ENCODE measurements around the gene DERL3.

DNA sequence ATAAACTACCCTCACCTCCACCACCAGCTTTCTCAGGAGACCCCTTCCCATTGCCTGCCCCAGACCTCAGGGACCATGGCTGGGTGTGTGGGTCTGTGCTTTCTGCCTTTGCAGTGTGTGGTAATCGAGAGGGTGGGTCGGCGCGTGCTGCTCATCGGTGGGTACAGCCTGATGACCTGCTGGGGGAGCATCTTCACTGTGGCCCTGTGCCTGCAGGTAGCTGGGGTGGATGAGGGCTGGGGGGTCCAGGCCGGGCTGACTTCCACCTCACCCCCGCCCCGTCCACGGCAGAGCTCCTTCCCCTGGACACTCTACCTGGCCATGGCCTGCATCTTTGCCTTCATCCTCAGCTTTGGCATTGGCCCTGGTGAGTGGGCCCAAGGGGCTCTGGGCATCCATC is 44.9 kb upstream of the DERL3 start:
- TF ChIP-seq ZNF501 (tag by site-specific recombination; IDR thresholded peaks at IDR 0.05) = no peak
- no peak for TF ChIP-seq ZBTB44 (tag by site-specific recombination; IDR thresholded peaks at IDR 0.05)
- no peak for TF ChIP-seq TCF7L2 (IDR thresholded peaks at IDR 0.05; ENCODE audit: borderline replicate concordance, low read depth, low read length)

All from HEK293 (cell line).